ENCODE measurements around the gene WDFY4.

GRCh38 chr10:48813291-48813690 is 128.6 kb downstream of the WDFY4 start:
- TF ChIP-seq THRA (IDR thresholded peaks at IDR 0.05) (no peak), CCAR2 (IDR thresholded peaks at IDR 0.05; ENCODE audit: low read depth, low read length) (no peak), ARID2 (IDR thresholded peaks at IDR 0.05) (no peak), BRF2 (IDR thresholded peaks at IDR 0.05; ENCODE audit: borderline replicate concordance, insufficient read depth, insufficient read length) (no peak), ZBTB33 (CRISPR knock-in tag; IDR thresholded peaks at IDR 0.05) (no peak), ZKSCAN1 (IDR thresholded peaks at IDR 0.05; ENCODE audit: low read depth, low read length) (no peak), CTCF (IDR thresholded peaks at IDR 0.05 in 2 of 3, conservative IDR thresholded peaks at IDR 0.05 in 1 of 3; ENCODE audit: insufficient read depth in 2 of 3, low read depth in 1 of 3, low read length in 3 of 3) (no peak), E2F3 (CRISPR knock-in tag; IDR thresholded peaks at IDR 0.05) (no peak), MAFF (IDR thresholded peaks at IDR 0.05; ENCODE audit: low read length) (no peak), HDAC2 (IDR thresholded peaks at IDR 0.05) (no peak)
